ENCODE measurements around the gene FAM78A.
"Not testable (repeated sequence)": the region's sequence is repeated elsewhere in the genome, so short reads cannot be mapped to it uniquely, and the experiment has no call there.

The FAM78A gene

DNA sequence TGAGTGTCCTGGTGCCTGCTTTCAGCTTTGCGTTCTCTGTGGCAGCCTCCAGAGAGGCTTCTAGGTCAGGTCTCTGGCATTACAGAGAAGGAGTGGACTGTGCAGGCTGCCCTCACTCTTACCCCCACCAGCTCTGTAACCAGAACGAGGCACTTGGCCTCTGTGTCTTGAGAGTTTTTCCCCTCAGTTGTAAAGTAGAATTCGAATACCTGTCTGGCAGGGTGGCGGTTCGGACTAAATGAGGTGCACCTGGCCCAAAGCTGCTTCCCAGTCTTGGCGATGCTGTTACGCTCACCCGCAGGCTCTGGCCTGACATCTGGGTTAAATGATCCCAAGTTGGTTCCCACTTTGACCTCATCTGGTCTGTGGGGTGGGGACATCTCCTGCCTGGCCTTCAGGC lies 40.1 kb downstream of the FAM78A start:
- no peak for DNase-seq

DNA sequence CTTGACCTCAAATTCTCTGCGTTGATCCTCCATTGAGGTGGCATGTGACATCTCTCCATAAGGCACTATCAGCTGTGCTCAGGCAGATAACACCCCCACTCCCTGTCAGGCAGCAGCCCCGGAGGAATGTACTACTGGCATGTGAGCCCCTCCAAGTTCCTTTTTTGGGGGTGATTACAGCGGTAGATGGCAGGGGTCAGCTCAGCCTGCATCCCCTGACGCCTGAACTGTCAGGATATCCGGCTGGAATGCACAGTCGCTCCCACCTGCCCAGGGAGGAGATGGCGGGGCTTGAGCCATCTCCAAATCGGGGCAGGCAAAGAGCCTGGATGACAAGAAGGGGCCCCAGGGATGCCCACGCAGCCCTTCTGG lies 40.8 kb downstream of the FAM78A start:
- DNase-seq = peak; percentile 48

DNA sequence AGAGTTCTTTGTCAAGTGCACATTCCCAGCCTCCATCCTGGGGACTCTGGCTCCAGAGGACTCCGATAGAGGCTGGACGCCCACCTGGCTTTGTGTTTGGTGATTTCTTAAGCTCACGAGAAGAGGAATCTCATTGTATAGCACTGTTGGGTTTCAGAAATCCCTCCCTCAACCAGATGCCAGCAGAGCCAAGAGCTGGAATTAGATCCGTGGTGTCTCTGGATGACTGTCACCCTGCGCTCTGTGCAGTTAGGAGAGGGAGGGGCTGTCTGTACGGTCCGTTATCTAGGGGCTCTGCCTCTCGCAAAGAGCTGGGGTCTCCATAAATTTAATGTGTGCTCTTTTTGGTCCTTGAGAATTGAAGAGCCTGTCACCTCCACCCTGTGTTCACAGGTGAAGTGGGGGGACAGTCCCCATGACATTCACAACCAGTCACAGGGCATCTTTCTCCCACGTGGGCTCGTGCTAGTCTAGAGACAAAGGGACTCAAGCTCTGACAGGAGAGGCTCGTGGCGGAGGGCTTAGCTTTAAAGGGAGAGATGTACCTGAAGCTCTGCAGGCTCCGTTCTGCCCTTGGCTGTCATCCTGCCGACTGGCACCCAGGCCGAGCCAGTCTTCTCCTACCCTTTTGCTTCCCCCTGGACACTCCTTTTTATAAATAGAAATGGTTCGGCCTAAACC lies 41.4 kb downstream of the FAM78A start:
- no peak for DNase-seq

DNA sequence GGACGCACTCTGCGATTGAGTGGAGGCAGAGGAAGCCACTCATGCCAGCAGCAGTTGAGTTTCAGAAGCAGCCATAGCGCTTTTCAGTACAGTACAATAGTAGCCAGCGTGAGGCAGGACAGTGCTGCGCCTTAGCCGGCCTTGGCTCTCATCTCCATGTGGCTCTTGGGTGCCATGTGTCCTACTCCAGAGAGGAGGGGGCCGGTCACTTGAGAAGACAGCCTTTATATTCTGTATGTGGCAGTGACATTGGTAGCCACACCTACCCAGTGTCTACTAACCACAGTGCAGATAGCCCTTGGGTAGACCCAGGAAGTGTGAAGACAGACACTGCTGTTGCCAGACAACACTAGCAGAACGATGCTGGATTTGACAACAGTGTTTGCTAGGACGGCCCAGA lies 42.3 kb downstream of the FAM78A start:
- DNase-seq = peak; percentile 61

DNA sequence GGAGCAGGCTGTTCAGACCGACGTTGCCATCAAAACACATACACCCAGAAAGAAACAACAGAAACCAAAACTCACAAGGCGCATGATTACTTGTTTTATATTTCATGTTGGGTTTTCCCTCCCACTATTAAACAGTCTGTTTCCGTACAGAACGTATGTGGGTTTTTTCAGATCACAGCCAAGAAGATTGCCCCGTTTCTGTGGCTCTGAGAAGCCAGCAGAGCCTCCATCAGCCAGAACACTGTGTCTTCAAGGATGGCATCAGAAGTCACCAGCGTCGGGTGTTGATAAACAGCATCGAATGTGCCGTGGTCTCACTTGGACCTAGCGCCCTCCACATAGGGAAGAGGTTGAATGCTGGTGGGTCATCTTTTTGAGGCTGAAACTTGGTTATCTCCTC lies 42.8 kb downstream of the FAM78A start:
- no peak for DNase-seq

DNA sequence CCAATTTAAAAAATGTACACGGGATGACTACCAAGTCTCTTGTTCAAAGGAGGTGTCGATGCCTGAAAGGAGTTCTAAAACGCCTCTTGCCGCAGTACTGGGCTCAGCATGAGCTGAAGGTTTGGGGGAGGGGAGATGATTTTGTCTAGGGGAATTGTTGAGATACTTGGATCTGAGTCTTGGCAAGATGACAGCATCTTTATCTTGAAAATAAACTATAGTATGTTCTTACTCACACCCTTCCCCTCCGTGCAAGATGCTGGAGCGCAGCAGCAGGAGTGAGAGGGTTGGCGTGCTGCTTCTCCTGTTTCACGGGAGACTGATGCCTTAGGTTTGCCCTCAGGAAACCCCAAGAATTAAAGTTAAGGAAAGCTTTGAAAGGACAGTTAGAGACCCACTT lies 47.3 kb downstream of the FAM78A start:
- DNase-seq = peak; percentile 59

DNA sequence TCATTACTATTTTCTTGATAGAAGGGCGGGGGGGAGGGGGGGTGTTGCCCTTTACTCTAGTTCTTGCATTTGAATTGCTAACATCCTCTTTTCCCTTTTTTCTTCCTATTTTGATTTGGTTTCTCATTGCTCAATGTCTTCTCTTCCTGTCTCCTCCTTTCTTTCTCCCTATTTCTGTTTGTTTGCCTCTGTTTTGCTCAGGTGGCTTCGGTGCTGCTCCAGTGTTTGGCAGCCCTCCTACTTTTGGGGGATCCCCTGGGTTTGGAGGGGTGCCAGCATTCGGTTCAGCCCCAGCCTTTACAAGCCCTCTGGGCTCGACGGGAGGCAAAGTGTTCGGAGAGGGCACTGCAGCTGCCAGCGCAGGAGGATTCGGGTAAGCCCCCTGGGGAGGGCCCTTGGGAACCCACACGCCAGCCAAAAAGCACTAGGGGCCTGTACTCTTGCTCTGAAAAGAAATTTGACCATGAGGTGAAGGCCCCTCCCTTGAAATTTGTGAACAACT lies 48.3 kb downstream of the FAM78A start:
- DNase-seq = no peak

DNA sequence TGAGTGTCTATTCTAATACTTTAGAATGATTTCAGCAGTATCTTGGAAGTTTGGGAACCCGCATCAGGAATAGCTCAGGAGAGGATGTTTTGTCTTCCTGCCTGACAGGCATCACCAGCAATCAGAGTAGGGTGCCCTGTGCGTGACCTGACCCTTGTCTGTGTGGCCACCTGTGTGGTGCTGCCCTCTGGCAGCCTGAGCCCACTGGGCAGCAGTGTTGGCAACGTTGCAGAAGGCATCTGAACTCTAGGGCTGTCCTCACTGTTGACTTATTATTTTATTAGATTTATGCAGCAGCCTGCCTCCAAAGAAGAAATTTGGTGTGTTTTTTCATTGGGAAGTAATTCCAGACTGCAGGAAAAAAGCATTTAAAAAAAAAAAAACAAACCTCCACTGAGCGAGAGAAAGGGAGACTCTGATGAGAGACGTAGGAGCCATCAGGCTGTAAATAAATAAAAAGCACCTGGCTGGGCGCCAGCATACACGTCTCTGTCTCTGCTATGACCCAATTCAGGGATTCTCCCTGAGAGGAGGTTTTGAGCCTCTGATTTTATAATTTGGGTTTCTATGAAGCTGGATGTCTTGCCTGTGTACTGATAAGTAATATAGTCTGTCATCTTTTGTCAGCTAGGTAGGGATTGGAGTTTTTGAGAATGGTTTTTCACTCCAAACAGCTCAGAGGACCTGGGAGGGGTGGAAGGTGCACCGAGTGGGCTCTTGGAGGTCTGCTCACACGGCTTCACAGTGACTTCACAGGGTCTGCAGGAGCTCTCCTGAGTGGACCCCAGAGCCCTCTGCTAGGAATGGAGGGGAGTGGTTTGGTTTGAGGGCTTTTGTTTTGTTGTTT lies 49.0 kb downstream of the FAM78A start:
- no peak for DNase-seq

DNA sequence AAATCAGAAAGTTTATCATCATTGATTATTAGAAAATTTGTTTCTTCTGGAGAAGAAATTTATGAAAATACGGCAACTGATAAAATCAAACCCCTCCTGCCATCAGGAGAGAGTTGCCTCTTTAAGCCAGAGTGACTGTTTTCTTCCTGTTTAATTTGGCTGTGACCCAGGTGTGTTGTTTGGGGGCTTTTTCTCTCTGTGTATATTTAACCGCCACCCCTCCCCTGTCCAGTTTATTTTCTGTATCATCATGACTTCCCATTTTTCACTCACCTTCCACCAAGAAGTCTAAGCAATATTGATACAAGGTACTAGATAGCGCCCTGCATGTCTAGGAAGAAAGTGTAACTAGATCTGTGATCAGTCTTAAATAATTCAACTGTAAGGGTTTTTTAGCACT lies 50.1 kb downstream of the FAM78A start:
- no peak for DNase-seq

DNA sequence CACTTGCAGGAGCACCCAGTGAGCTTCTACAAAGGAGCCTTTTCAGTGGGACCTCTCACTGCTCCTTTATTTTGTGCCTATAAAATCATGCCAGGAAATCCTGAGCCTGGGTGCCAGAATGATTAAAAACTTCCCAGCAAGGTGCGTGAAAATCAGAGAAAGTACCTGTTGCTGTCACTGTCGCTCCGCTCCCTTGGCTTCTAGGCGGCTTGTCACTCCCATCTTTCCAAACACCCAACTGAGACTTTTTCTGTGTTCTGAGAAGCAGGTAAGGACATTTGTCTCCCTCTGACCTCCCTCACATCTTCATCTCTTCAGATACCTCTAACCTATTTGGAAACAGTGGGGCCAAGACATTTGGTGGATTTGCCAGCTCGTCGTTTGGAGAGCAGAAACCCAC lies 53.9 kb downstream of the FAM78A start:
- no peak for DNase-seq

DNA sequence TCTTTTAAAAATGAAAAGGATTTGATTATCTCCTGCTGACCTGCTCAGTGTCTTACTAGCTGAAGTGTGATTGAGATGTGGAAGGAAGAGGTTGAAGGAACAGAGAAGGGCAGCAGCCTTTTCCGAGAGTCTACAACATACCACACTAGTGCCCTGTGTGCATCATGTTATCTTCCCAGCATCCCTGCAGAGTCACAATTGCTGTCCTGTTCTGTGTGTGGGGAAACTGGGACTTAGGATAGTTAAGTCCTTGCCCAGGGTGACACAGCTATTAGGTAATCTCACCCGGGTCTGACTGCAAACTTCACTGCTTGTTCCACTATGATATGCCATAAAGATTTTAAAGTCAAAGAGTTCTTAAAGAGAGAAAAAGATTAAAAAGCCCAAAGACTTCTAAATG lies 55.8 kb downstream of the FAM78A start:
- DNase-seq = no peak

DNA sequence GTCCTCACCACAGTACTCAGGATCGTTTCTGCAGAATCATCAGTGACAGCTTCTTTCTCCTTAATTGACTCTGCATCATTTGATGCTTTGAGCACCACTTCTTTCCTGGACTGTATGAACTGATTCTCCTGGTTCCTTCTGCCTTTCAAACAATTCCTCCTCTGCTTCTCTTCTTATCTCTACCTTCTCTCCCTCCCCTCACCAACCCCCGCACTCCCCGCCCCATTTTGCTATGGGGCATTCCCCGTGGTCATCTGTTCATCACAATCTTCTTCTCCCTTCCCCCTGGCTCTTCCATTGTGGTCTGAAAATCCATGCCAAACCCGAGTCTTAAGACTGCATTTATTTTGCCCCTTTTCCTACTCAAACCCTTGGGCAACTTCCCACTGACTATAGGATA lies 57.9 kb downstream of the FAM78A start:
- DNase-seq = no peak

DNA sequence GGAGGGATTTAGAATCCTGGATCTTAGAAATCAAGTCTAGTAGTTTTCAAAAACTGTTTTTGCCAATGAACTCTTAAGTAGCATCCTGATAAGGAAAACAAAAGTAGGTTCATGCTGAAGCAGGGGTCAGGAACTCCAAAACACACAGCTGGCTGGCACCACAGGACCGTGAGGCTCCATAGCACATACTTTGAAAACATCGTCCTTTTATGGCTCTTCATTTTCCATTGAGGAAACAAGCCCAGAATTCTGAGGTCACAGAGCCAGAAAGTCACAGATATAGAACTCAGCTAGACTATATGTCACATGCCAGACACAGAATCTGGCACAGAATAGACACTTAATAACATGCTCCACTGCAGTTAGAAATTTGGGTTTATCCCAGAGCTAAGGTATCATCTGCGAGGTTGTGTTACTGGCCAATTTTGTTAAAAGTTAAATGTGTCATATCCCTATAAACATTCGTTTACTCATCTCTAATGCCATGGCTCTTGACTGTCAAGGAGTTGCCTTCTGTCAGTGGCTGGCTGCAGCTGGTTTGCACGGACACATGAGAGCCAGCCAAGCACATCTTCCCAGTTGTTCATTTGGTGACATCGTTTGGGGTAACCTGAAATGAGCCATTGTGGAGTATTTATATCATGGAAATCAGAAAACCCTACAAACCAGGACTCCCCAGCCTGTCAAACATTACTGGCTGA lies 58.8 kb downstream of the FAM78A start:
- DNase-seq = no peak

DNA sequence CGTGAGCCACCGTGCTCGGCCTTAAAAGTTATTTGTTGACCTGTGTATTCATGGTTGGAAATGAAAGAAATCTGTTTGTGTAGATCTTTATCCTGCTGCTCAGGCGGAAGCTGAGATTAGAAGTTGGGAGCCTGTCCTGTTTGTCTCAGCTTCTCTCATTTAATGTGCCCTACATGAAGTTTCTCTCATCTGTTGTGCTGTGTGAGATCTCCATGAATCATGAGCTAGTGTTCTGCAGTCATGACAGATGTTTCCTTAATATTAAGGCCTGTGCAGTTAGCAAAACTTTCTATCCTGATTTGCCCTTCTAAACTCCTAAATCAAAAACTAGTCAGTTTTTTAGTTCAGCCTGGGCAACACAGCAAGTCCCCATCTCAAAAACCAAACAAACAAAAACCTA lies 59.5 kb downstream of the FAM78A start:
- DNase-seq = no peak

DNA sequence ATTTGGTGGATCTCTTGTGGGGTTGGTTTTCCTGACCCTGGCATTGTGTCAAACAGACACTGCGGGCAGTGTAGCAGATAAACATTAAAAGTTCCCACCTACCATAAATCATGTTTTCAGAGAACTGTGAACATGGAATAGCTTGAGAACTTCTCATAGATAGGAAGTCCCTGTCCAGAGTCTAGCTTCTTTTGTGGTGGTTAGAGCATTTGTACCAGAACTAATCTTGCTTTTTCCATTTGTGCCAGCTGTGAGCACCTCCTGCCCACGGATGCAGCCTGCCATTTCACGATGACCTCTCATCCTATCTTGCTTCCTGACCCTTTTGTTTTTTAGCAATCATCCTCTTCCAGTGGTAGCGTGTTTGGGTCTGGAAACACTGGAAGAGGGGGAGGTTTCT lies 61.4 kb downstream of the FAM78A start:
- DNase-seq = peak; percentile 27

DNA sequence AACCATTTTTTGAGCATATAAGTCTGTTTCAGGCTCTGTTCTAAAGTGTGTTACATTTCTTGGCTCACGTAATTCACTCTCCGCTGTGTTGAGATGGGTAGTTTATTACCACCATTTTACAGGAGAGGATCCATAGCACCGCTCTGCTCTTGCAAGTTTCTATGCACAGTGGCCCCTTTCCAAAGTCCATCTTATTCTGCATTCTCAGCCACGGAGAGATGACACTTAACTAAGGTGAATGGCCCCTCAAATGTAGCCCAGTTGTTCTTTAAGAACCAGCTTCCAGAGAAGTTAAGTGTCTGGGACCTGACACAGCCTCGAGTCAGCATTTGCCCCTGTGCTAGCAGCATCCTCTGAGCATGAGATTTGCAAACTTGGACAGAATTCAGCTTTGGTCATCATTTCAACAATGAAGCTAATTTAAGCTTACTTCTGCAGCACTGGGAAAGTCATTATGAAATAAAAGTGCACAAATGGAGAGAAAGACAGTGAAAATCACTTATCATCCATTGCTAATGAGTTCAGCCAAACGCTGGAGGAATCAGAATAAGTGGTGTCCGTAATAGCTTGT lies 61.9 kb downstream of the FAM78A start:
- no peak for DNase-seq

DNA sequence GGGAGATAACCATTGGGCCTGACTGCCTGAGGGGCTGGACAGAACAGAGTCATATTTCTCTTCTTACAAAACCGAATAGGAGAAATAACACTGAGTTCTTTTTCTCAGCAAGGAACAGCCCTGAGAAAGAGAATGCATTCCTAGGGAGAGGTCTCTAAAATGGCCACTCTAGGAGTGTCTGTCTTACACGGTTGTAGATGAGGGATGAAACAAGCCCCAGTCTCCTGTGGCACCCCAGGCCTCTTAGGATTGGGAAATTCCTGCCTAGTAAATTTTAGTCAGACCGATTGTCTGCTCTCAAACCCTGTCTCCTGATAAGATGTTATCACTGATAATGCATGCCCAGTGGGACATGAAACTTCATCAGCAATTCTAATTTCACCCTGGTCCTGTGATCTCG lies 64.4 kb downstream of the FAM78A start:
- not testable (repeated sequence) for DNase-seq

Data from hematopoietic multipotent progenitor cell treated with erythropoietin and hydrocortisone succinate and interleukin-3 and kit ligand, for 6 days (in vitro differentiated cells).